NCI-H2171 (cell line): ENCODE data around the gene MAML3.
A peak's percentile ranks its signal among the peaks of the same experiment; 100 is the strongest.

Experiments used
- DNase-seq: peaks from one replicate; lab custom pipeline; 2025; lab: John Stamatoyannopoulos, UW

The MAML3 gene

GRCh38 chr4:140153718-140154571 is at the start of gene MAML3:
Gene MAML3 (minus strand): TSS chr4:140154184. CDS start chr4:140153327, 857 bp downstream.
- peak; percentile 78 for DNase-seq

DNA sequence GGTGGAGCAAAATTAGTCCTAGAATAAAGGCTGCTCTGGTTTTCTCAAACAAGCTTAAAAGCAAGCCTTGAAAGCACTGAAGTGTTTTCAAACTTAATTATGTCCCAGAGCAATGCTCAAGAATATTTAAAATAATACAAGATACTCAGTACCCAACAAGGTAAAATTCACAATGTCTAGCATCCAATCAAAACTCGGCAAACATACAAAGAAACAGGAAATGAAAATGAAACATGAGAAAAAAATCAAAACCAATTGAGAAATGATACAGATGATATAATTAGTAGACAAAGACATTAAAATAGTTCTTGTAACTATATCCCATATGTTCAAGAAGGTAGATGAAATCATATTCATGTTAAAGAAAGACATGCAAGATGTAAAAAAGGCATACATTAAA is 45.0 kb upstream of the MAML3 start:
- DNase-seq, result no peak

DNA sequence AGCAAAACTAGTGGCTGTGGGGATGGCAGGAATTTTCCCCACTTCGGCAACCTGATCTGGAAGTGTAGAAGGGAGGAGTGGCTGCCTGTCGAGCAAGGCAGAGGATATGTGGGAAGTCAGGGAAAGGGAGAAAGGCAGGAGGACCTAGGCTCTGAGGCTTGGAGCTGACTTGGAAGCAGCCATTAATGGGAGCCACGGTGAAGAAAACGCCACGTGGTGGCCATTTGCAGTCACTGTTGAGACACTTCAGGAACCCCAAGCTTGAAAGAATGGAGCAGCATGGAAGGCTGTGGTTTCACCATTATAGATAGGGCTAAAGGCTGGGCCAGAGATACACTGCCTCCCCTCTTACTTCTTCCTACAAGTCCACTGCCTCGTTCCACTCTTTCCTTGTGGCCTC is 41.8 kb upstream of the MAML3 start:
- DNase-seq, result no peak

DNA sequence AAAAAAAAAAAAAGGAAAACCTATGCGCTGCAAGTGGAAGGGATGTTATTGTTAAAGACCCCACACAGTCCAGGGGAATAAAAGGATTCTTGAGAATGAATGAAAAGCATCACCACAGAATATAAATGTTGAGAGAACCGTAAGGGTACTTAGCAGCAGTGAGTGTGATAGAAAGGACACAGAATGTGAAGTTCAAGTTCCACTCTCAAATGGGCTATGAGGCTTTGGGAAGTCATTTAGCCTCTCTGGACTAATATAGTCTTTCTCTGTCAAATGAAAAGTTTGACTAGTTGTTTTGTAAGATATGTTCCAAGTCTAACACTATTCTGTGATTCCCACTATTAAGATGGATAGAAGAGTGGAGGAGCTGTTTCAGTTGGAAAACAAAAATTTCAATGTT is 35.8 kb upstream of the MAML3 start:
- DNase-seq, result no peak

GRCh38 chr4:140188975-140189374 is 35.0 kb upstream of the MAML3 start:
- no peak for DNase-seq

GRCh38 chr4:140187316-140187695 is 33.3 kb upstream of the MAML3 start:
- DNase-seq, result no peak

- DNase-seq, result no peak
Observed at GRCh38 chr4:140186651-140187315, 32.8 kb upstream of the MAML3 start.

DNA sequence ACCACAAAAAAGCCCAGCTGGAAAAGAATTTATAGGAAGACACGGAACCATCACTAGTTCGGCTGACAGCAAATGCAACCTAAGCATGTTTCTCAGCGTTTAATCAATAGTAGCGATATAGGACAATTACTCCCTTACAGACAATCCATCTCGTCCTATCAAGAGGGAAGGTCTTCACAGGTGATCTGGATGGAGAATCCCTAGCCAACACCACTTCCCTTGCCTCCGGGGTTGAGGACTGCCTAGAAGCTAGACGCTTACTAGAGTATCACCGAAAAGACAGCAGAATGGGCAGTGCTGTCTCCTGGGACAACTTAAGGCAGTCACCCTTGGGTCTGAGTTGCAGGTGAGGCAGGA is 32.1 kb upstream of the MAML3 start:
- no peak for DNase-seq

DNA sequence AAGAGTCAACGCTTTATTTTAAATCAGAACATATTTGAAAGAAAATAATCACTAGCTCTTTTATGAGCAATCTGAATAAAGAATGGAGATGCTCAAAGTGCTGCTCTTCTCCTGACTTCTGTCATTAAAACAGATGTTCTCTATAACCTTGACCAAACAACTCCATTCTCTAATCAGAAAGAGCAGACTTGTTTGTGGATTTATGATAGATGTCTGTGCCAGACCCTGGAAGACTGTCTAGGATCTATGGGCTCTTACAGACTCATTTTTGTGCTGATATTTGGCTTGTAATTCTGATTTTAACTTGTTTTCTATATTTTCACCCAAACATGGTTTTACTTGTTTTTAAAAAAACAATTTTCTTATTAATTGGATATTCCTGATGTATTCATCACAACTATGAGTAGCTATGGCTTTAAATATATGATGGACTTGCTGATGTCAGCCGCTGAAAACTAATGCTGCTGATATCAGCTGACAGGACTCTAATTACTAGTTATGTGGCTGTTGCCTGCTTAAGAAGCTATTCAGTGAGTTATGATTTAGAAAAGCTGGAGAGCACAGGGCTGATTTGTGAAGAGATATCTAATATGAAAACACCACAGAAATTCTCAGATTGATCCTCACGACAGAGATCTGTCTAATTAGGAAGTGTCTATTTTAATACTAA is 31.6 kb upstream of the MAML3 start:
- no peak for DNase-seq

DNA sequence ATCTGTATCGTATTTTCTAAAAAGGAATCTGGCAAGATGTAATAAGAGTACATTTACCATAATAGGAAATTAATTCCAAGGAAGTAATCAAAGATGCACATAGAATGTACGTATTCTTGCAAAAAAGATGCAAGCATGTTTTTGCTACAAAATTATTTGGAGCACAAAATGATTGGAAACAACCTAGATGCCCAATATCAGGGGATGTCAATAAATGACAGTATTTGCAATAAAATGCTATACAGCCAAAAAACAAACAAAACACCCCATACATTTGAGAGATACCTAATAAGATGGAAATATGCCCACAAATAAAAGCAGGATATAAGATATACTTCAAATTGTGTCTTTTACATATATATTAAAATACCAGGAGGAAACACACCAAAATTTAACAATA is 29.3 kb upstream of the MAML3 start:
- DNase-seq, result no peak

DNA sequence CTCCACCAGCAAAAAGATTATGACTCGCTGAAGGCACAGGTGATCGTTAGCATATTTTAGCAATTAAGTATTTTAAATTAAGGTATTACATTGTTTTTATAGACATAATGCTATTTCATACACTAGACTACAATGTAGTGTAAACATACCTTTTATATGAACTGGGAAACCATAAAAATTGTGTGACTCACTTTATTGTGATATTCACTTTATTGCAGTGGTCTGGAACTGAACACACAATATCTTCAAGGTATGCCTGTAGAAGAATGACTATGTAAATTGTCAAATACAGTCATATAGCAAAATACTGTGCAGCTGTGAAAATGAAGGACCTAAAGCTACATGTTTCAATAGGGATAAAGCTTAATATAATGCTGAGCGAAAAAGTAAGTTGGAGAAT is 26.6 kb upstream of the MAML3 start:
- no peak for DNase-seq

GRCh38 chr4:140176735-140177134 is 22.8 kb upstream of the MAML3 start:
- DNase-seq, result no peak

- DNase-seq, result no peak
Observed at GRCh38 chr4:140174543-140174942, 20.6 kb upstream of the MAML3 start.

GRCh38 chr4:140172960-140173359 is 19.0 kb upstream of the MAML3 start:
- no peak for DNase-seq

DNA sequence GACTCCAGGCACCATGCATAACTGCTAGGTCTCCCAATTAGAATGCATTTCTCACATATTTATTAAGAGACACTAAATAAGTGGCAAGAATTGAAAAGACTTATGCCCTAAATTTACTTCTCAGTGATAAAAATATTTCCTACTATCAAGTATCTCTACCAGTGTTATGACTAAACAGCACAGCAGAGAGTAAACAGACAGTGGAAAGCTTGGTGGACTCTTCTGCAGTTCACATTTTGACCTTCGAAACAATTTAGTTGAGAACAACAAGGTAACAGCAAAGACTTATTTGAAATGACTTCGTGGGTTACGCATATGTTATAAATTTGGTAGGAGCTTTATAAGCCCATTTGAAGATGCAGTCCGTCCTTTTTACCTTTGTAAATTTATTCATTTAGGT is 16.3 kb upstream of the MAML3 start:
- no peak for DNase-seq

DNA sequence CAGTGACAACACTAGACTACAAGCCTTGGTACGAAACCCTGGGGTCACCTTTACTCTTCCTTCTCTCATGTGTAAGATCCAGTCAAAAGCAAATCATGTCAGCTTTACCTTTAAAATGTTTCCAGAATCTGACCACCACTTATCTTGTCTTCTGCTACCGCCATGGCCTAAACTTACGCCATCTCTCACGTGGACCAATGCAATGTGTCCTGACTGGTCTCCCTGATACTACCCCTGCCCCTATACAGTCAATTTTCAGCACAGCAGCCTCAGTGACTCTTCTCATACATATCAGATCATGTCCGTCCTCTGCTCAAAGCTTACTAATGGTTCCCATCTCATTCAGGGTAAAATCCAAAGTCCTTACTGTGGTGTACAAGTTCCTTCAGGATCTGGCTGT is 15.0 kb upstream of the MAML3 start:
- DNase-seq, result no peak

DNA sequence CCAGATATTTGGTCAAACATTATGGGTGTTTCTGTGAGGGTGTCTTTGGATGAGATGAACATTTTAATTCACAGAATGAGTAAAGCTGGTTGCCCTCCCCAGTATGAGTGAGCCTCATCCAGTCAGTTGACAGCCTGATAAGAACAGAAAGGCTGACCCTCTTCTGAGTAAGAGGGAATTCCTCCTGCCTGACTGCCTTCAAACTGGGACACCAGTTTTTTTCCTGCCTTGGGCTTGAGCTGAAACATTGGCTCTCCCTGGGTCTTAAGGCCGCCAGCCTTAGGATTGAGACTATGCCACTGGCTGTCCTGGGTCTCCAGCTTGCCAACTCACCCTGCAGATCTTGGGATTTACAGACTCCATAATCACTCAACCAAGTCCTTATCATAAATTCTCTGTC is 14.5 kb upstream of the MAML3 start:
- DNase-seq, result no peak

GRCh38 chr4:140163029-140163810 is 9.2 kb upstream of the MAML3 start:
- no peak for DNase-seq

- no peak for DNase-seq
Observed at GRCh38 chr4:140162596-140162995, 8.6 kb upstream of the MAML3 start.

- DNase-seq, result no peak
Observed at GRCh38 chr4:140158365-140159030, 4.5 kb upstream of the MAML3 start.

DNA sequence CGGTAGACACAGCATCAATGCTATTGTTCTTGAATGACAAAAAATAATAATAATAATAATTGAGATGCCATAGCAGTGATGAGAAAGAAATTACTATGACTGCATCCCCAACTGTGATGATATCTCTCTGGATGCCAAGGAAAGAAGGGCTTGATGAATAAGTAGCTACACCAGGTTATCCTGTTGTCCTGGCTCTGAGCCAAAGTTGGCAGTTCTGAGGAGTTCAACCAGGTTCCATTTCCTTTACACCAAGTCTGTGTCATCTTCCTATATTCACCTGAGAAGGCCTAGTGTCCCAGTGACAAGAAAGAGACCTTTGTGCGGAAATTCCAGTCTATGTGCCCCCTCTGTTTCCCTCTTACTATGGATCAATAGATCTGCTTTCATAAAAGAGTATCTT is 3.4 kb upstream of the MAML3 start:
- DNase-seq, result no peak
